Fibroblast of mammary gland (primary cell): ENCODE measurements around the gene PCIF1.

Experiments
- DNase-seq: peaks from one replicate; pipeline ENCODE4 v3.0.0-alpha.2; 2010; ENCODE audit warnings: low read depth
- H3K4me3 ChIP-seq: 2 replicates; pipeline ENCODE4 v1.5.1; 2011; ENCODE audit warnings: low read depth, mild to moderate bottlenecking, low read length, moderate library complexity; ENCODE audit not compliant: control insufficient read depth
- TF ChIP-seq, protein P1 (sequence below): conservative IDR thresholded peaks from 2 replicates; pipeline ENCODE4 v1.5.1; 2011; ENCODE audit warnings: low read depth, low read length, inconsistent platforms; ENCODE audit not compliant: control insufficient read depth, insufficient read depth

PCIF1 gene

DNA sequence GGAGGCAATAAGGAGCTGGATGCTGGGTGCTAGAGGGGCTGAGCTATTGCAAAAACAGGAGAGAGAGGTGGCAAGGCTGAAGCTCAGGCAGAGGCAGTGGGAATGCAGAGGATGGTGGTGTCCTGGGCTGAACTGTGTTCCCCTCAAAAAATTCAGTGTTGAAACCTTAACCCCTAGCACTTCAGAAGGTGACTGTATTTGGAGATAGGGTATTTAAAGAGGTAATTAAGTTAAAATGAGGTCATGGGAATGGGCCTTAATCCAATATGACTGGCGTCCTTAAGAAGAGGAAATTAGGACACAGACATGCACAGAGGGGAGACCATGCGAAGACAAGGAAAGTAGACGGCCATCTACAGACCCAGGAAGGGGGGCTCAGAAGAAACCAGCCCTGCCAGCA, 62.7 kb downstream of the PCIF1 start:
- TF ChIP-seq, protein P1, sequence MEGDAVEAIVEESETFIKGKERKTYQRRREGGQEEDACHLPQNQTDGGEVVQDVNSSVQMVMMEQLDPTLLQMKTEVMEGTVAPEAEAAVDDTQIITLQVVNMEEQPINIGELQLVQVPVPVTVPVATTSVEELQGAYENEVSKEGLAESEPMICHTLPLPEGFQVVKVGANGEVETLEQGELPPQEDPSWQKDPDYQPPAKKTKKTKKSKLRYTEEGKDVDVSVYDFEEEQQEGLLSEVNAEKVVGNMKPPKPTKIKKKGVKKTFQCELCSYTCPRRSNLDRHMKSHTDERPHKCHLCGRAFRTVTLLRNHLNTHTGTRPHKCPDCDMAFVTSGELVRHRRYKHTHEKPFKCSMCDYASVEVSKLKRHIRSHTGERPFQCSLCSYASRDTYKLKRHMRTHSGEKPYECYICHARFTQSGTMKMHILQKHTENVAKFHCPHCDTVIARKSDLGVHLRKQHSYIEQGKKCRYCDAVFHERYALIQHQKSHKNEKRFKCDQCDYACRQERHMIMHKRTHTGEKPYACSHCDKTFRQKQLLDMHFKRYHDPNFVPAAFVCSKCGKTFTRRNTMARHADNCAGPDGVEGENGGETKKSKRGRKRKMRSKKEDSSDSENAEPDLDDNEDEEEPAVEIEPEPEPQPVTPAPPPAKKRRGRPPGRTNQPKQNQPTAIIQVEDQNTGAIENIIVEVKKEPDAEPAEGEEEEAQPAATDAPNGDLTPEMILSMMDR, result no peak
- DNase-seq, result no peak
- no peak overlapping the region for H3K4me3 ChIP-seq
